G401.6 (cell line): ENCODE results near the gene CCDC182.

Experiments
- FAIRE-seq: peaks from 2 replicates; lab custom pipeline; 2012; peaks lifted over from hg19 to GRCh38; lab: Jason Lieb, UNC

The CCDC182 gene

GRCh38 chr17:57726838-57727237 lies 18.3 kb downstream of the CCDC182 start:
- FAIRE-seq = no peak

GRCh38 chr17:57726213-57726790 lies 18.8 kb downstream of the CCDC182 start:
- FAIRE-seq = no peak

- FAIRE-seq = no peak
Measured at GRCh38 chr17:57724729-57725125, 20.4 kb downstream of the CCDC182 start.

GRCh38 chr17:57724026-57724728 lies 20.9 kb downstream of the CCDC182 start:
- FAIRE-seq = no peak

GRCh38 chr17:57723427-57724025 lies 21.6 kb downstream of the CCDC182 start:
- no peak for FAIRE-seq

GRCh38 chr17:57722704-57723043 lies 22.4 kb downstream of the CCDC182 start:
- FAIRE-seq = no peak

GRCh38 chr17:57721967-57722703 lies 23.0 kb downstream of the CCDC182 start:
- no peak for FAIRE-seq

- no peak for FAIRE-seq
Measured at GRCh38 chr17:57720386-57721035, 24.6 kb downstream of the CCDC182 start.

- no peak for FAIRE-seq
Measured at GRCh38 chr17:57718878-57719277, 26.2 kb downstream of the CCDC182 start.

GRCh38 chr17:57715981-57716380 lies 29.1 kb downstream of the CCDC182 start:
- FAIRE-seq = no peak

GRCh38 chr17:57714665-57715180 lies 30.4 kb downstream of the CCDC182 start:
- FAIRE-seq = no peak

GRCh38 chr17:57713140-57713539 lies 32.0 kb downstream of the CCDC182 start:
- FAIRE-seq = no peak

- FAIRE-seq = no peak
Measured at GRCh38 chr17:57708410-57708809, 36.7 kb downstream of the CCDC182 start.

GRCh38 chr17:57707892-57708291 lies 37.2 kb downstream of the CCDC182 start:
- no peak for FAIRE-seq

- FAIRE-seq = no peak
Measured at GRCh38 chr17:57706761-57707160, 38.3 kb downstream of the CCDC182 start.

GRCh38 chr17:57705921-57706695 lies 39.0 kb downstream of the CCDC182 start:
- FAIRE-seq = no peak

GRCh38 chr17:57704448-57704847 lies 40.7 kb downstream of the CCDC182 start:
- no peak for FAIRE-seq

GRCh38 chr17:57703273-57703672 lies 41.8 kb downstream of the CCDC182 start:
- FAIRE-seq = no peak

GRCh38 chr17:57701124-57701523 lies 44.0 kb downstream of the CCDC182 start:
- no peak for FAIRE-seq

- no peak for FAIRE-seq
Measured at GRCh38 chr17:57699751-57700219, 45.3 kb downstream of the CCDC182 start.

- FAIRE-seq = no peak
Measured at GRCh38 chr17:57697891-57698711, 47.0 kb downstream of the CCDC182 start.
